ENCODE results near the gene LZTS2.

The LZTS2 gene

DNA sequence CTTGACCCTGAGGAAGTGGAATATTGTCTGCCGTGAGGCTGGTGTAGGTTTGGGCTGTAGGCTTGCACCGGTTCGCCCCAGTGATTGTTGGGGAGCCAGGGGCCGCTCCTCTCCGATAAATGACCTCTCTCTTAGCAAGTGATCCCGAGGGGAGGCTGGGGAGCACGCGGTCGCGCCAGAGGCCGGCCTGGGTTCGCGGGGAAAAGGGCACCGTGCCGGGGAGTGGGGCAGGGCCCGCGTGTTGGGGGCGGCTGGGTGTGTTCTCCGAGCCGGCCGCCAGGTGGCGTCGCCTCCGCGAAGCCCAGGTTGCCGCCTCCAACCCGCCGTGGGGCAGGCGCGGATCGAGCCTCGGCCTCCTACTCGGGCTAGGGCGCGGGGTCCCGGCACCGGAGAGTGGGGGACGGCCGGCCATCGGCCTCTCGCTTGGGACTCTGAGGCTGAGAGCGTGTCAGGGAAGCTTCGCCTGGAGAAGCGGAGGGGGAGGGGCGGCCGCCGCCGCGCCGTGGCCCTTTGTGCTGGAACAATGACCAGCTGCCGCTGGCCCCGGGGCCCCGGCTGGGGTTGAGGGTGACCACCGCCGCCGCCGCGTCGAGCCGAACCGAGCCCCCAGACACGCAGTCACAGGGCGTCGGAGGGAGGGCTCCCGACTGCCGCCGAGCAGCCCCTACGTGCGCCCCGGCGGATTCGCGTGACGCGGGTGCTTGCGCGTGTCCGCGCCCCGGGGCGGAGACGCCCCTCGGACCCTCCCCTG is 442 bp upstream of the LZTS2 start:
- DNase-seq, result peak in 1 of 2 experiments; percentile 65

DNA sequence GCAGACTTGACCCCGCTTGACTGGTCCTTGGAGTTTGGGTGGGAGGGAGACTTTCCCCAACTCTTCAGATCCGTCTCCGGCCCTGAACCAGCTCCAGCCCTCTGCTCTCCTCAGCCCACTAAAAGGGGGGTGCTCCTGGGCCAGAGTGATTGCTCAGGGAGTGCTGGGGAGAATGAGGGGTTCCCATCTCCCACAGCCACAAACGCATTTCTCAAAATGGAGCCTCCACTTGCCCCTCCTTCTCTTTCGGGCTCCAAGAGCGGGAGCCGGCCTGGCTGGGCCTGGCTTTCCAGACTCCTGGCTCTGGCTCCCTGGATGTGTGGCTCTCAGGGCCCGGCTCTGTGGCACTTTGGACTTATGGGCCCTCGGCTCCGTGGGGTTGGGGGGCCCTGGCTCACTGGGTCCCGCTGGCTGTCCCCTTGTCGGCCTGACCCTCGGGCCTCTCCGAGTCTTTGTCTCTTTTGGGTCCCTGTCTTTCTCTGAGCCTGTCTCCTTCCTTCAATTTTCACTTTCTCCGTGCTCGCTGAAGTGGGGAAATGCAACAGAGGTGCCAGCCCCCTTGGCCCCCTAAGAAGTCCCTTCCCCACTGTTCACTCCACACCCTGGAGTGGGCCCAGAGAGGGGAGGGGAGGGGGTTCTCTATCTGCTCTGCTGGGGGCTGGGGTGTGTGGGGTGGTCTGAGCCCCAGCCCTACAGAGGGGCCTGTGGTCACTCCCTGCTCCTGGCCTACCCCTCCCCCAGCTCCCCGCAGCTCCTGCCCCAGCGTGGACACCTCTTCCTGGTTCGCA is 713 bp downstream of the LZTS2 start:
- no peak for DNase-seq

DNA sequence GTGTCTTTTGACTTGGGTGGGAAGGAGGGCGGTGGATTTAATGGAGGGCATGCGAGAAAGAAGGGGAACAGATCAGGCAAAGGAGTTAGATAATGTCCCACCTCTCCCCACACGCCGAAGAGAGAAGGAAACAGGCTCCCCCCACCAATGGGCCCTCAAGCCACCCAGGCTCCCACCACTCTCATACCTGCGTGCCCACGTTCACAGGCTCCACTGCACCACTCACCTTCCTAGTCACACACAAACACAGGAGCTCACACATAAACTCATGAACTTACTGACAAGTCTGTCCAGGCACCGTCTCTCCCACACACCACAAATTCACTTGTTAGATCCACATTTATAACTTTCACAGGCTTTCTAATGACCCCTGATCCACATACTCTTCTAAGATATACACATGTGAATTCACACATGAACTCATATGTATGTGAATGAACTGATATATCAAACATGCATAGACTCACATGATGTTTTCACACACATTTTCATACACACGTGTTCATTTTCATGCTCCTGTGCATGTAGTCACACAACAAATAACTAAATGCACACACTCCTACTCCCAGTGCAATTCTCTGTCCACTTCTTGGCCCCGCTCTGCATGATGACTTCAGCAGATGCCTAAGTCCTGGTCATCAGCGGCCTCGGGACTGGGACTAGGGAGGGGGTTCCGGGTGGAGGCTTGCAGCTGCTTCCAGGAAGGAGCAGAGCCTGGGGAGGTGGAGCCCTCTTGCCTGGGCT is 1.5 kb downstream of the LZTS2 start:
- DNase-seq, result peak in 1 of 2 experiments; percentile 55

DNA sequence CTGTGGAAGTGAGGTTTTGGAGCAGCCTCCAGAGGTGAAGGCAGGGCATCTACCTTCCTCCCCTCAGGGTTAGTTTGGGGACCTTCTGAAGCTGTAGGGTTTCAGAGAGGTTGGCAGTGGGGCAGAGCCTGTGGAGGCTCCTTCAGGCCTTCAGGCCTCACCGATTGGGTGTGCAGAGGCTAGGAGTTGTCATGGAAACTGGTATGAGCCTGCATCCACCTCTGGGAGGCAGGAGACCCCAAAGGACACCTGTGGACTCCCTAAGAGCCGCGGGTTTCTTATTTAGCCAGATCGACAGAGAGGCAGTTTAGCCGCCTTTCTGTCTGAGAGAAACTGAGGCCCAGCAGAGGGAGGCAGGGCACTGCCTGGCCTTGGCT is 2.0 kb downstream of the LZTS2 start:
- no peak for DNase-seq

DNA sequence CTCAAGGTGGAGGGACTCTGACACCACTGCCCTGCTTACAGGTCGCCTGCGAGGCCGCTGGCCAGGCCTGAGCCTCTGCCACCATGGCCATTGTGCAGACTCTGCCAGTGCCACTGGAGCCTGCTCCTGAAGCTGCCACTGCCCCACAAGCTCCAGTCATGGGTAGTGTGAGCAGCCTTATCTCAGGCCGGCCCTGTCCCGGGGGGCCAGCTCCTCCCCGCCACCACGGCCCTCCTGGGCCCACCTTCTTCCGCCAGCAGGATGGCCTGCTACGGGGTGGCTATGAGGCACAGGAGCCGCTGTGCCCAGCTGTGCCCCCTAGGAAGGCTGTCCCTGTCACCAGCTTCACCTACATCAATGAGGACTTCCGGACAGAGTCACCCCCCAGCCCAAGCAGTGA is 2.8 kb downstream of the LZTS2 start:
- no peak for DNase-seq

DNA sequence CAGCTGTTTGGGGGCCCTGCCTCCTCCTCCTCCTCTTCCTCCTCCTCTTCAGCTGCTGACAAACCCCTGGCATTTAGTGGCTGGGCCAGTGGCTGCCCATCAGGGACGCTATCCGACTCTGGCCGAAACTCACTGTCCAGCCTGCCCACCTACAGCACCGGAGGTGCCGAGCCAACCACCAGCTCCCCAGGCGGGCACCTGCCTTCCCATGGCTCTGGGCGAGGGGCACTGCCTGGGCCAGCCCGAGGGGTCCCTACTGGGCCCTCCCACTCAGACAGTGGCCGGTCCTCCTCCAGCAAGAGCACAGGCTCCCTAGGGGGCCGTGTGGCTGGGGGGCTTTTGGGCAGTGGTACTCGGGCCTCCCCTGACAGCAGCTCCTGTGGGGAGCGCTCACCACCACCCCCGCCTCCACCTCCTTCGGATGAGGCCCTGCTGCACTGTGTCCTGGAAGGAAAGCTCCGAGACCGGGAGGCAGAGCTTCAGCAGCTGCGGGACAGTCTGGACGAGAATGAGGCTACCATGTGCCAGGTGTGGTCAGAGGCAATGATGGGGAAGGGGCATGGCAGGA is 4.1 kb downstream of the LZTS2 start:
- no peak for DNase-seq

DNA sequence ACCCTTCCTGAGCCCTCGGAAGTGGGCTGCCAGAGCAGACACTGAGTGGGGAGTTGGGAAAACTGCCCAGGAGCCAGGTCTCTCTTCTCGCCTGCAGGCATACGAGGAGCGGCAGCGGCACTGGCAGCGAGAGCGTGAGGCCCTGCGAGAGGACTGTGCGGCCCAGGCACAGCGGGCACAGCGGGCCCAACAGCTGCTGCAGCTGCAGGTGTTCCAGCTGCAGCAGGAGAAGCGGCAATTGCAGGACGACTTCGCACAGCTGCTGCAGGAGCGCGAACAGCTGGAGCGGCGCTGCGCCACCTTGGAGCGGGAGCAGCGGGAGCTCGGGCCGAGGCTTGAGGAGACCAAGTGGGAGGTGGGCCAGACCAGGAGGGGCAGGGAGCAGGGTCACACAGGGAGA is 5.8 kb downstream of the LZTS2 start:
- DNase-seq, result no peak

DNA sequence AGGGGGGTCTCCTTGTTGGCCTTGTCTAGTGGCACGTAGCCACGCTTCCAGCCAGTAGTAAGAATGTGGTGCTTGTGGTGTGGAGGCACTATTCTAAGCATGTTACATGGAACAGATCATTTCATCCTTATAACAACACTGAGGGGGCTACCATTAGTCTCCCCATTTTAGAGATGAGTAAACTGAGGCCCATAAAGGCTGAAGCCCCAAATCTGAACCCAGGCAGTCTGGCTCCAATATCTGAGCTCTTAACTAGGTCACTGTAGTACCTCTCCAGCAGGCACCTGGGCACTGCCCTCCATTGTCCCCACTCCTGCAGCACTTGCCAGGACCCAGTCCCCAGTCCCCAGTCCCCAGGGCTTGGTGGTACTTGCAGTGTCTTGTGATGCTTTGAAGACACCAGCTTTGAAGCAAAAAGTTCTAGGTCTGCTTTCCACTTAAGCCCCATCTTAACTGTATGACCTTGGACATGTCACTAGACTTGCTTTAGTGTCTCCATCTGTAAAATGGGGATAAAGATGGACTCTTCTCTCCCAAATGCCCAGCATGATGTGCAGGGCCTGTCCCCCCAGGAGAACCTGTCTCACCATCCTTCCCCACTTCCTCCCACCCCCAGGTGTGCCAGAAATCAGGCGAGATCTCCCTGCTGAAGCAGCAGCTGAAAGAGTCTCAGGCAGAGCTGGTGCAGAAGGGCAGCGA is 6.4 kb downstream of the LZTS2 start:
- DNase-seq, result no peak

DNA sequence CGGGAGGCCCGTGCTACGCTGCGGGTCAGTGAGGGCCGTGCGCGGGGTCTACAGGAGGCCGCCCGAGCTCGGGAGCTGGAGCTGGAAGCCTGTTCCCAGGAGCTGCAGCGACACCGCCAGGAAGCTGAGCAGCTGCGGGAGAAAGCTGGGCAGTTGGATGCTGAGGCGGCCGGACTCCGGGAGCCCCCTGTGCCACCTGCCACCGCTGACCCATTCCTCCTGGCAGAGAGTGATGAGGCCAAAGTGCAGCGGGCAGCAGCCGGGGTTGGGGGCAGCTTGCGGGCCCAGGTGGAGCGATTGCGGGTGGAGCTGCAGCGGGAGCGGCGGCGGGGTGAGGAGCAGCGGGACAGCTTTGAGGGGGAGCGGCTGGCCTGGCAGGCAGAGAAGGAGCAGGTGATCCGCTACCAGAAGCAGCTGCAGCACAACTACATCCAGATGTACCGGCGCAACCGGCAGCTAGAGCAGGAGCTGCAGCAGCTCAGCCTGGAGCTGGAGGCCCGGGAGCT is 7.0 kb downstream of the LZTS2 start:
- peak; percentile 26 to 73 for DNase-seq

DNA sequence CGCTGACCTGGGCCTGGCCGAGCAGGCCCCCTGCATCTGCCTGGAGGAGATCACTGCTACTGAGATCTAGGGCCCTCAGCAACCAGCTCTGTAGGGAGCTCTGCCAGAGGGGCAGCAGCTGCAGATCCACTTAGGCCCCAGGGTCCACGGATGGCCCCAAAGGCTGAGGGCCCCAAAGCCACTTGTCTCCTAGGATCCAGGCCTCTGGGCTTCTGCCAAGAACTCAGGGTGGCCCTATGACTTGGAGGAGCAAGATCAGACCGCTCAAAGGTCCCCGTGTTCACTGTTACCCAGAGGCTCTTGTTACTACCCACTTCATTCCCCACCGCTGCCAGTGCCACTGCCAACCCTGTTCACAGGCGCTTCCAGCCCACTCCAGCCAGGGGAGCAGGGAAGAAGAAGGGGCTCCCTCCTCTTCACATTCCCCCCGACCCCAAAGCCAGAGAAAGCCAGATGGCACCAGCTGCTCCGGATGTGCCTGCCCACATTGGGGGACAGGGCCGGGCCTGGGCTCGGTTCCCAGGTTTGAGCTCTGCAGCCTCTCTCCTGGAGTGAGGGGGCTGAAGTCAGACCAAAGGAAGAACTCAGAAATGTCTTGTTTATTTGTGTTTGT is 7.6 kb downstream of the LZTS2 start:
- DNase-seq, result no peak

DNA sequence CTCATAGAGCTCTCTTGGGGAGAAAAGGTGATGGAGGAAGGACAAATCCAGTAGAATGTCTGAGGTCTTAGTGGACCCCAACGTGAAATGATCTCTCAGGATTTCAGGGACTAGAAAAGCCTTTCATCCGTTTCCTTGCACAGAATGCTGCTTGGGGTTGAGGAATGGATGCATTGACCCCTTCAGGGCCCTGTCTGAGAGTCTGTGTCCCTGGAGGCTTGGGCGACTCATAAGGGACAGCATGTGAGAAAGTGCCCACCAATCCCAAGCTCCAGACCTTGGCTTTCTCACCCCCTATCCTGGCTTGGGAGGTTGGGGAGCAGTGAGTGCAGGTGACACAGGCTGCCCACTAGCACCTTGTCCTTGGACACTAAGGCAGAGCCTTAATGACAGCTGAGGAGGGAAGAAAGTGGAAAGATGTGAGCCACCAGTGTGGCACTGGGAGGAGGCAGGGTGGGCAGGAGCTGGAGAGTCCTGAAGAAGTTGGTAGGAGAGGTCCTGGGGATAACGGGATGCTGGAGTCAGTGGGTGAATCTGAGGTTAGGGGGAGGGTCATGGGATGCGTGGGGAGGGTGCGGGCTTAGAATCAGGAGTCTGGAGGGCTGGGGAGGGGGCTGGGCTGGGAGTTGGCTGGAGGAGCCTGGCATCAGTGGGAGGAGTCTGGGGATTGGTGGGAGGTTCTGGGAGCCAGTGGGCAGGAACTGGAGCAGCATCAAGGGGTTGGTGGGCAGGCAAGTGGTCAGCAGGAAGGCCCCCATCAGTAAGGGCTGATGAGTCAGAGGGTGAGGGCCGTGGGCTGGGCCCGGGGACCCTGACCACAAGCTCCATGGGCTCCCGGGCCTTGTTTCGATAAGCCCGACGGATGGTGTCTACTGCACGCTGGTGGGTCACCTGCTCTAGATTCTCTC is 8.6 kb downstream of the LZTS2 start:
- no peak for DNase-seq

DNA sequence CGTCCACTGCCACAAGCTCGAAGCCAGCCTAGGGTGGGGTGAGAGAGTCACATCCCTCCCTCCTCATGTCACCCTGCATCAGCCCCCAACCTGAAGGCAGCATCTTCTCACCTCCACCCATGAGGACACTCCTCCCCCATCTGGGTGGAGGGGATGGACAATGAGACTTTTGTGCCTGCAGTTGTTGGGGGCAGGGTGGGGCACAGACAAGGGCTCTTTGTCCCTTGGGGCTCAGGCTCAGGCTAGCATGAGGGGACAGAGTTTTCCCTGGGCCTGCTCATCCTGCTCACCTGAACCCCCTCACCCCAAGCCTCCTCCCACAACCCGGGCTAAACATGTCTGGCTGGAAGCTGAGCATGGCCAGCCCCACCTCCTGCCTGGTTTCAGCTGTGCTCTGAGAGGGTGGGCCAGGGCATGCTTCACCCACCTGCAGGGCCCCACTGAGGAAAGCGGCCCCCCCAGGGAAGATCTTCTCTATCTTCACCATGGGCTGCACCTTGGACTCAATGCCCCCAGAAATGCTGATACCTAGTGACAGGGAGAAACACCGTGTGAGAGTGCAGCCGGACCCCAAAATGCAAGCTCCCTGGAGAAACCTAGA is 9.3 kb downstream of the LZTS2 start:
- DNase-seq, result no peak

DNA sequence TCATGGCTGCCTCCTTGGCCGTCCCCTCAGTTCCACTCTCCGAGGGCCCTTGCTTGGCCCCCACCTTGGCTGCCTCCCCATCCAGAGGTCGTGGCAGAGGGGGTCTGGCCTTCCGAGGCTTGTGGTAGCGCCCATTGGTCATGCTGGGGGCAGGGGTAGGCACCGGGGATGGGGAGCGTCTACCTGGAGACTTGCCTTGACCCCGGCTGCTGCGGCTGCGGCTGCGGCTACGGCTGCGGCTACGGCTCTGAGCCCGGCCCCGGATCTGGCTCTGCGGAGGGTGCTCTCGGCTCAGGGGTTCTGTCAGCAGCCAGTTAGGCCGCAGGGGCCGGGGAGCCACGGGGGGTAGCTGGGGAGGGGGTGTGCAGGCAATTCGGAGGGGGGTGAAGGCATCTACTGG is 10.7 kb downstream of the LZTS2 start:
- no peak for DNase-seq

DNA sequence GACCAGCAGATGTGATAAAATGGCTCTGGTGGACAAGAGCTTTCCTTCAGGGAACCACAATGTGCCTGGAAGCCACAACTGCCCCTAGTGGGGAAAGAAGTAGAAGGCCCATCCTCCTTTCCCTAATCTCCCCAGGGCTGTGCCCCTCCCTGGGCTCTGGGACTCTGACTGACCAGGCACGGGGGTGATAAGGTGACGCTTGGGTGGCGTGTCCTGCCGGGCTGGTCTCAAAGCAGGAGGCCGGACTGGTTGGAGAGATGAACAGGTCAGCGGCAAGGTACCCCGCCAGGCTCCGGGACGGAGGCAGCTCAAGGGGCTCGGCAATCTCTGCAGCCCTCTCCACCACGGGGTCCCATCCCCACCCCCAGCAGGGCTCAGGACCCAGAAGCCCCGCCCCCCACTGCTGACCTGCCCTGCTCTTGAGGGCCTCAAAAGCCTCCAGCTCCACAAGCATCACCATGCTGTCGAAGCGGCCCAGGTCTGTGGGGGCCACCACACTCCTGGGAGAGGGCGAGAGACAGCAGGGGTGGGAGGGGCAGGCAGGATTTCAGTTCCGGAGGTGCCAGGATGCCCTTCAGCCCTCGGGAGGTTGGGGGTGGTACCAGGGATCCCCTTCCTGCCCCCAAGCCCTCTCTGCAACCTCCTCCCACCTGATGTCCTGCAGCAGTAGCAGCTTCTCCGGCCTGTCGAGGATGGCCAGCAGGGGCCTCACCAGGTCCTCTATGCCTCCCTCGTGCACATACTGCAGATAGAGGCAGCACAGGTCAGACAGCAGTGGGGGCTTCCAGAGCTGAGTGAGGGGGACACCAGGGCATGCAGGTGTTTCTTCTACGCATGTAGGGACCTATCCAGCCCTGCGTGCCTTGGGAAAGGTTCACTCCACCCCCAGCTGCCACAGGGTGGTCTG is 12.2 kb downstream of the LZTS2 start:
- no peak for DNase-seq

DNA sequence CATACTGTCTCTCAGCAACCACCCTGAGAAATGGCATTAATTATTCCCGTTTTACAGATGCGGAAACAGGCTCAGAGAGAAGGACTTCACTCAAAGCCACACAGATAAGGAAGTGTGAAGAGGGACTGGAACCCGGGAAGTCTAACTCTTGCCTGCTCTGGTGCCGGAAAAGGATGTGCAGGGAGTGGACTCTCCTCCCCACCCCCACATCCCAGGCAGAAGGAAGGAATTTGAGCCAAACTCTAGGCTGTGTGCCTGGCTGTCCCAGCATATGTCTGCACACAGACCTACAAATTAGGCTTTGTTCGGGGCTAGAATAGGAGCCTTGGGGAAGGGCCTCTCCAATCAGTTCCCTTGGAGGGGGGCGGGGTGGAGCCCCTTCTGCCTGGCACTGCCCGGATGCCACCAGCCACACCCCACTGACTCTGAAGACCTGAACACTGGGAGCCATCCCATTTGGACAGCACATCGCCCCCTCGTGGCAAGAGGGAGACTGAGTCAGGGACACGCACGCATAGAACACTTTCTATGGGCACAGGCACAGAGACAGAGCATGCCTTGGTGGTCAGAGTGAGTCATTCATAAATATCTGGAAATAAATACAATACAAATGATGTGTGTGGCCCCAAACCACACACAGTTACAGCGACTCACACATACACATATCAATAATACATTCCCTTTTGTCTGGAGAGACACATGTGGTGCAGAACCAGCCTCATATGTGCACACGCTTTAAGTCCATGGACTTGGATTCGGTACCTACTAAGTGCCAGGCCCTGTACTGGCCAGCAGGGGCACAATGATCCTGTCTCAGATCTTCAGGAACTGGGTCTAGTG is 13.1 kb downstream of the LZTS2 start:
- DNase-seq, result peak; percentile 87 to 92

DNA sequence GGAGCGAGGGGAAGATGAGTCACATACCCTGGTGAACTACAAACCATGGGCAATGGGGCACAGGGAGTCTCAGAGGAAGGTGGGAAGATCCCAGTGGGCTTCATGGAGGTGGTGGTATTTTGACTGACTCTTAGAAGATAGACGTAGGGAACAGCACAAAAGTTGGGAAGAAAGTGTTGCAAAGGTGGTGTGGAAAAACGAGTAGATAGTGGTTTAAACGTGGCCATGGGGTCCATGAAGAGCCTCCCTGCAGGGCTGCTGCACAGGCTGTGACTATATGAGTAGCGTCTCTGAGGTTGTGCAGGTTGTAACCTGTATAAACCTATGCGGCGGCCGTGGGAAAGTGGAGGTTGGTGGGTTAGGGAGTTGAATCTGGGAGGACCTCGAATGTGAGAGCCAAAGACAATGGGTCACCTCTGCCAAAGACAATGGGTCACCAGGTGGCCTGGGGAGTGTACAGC is 13.8 kb downstream of the LZTS2 start:
- no peak for DNase-seq

DNA sequence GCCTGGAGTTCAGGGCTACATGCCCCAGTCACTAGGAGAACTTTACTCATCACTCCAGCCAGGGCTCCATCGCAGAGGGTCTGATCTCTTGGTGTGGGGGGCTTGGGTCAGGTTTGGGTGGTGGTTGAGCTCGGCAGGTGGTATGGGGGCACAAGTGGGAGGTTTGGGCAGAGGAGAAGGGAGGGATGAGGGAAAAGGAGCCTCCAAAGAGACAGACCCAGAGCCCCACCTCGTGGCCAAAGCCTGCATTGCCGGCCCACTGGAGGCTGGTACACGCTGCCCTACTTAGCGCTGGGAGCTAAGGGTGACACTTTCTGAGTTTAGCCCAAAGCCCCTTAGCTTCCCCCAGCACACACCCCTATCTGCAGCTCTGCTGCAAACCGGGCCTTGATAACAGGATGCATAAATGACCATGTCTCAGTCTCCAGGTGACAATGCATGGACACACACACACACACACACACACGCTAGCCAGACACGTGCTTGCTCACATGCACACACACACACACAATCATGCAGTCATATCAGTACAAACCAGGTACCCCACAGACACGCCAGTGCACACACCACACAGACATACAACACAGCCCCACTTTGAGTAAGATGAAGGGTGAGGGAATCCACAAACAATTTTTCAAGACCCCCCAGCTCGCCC is 14.7 kb downstream of the LZTS2 start:
- peak; percentile 45 to 56 for DNase-seq

Data from SHP77 (cell line).